K562 (cell line): ENCODE measurements around the gene L3MBTL1. TPM values are rescaled to one million over a fixed set of nuclear protein-coding genes. Genes with fewer than 3 reads are reported as not detected.
A peak's percentile ranks its signal among the peaks of the same experiment; 100 is the strongest.

ENCODE experiments used
- C11orf30 ChIP-seq: fragments of 450-650 bp; IDR thresholded peaks from 2 replicates; pipeline ENCODE4 v1.6.1; 2016; ENCODE audit warnings: low read depth, mild to moderate bottlenecking
- CHD4 ChIP-seq: fragments of 200-600 bp; sonication (generic); IDR thresholded peaks from 3 replicates; pipeline ENCODE4 v1.6.1; 2012; ENCODE audit warnings: low read depth, mild to moderate bottlenecking, mixed read lengths, low read length, inconsistent platforms; ENCODE audit not compliant: insufficient read depth, insufficient replicate concordance, poor library complexity, severe bottlenecking
- CREM ChIP-seq: IDR thresholded peaks from 2 replicates; pipeline ENCODE4 v1.6.1; 2014; ENCODE audit warnings: antibody characterized with exemption, low read depth
- DPF2 ChIP-seq: fragments of 450-650 bp; IDR thresholded peaks from 2 replicates; pipeline ENCODE4 v1.6.1; 2016
- ELF1 ChIP-seq: fragments of 200-800 bp; sonication (Bioruptor generic); IDR thresholded peaks from 2 replicates; pipeline ENCODE4 v1.6.1; 2016; ENCODE audit warnings: missing genetic modification characterization, missing compliant biosample characterization
- GATAD2A ChIP-seq: fragments of 450-650 bp; IDR thresholded peaks from 2 replicates; pipeline ENCODE4 v1.6.1; 2017
- JUND ChIP-seq, 2 experiments: IDR thresholded peaks; 2 replicates in 1 of 2; 3 replicates in 1 of 2; pipeline ENCODE4 v1.6.1; 2011; ENCODE audit warnings: borderline replicate concordance in 2 of 2, low read depth in 2 of 2, low read length in 2 of 2, improper control_type of control experiment in 1 of 2, missing biosample characterization in 1 of 2, missing genetic modification characterization in 1 of 2, missing genetic modification reagents in 1 of 2
- MED1 ChIP-seq: sonication (generic); formaldehyde crosslinking; IDR thresholded peaks from 2 replicates; pipeline ENCODE4 v1.8.1; 2023; ENCODE audit warnings: missing genetic modification reagents, borderline replicate concordance
- MEF2D ChIP-seq: conservative IDR thresholded peaks from 2 replicates; pipeline ENCODE4 v1.6.1; 2016; ENCODE audit warnings: low read depth, missing genetic modification characterization, missing compliant biosample characterization
- PHF8 ChIP-seq: fragments of 200-600 bp; sonication (generic); IDR thresholded peaks from 2 replicates; pipeline ENCODE4 v1.6.1; 2012; ENCODE audit warnings: mixed run types, mild to moderate bottlenecking, inconsistent platforms, low read length, moderate library complexity, borderline replicate concordance
- RFX1 ChIP-seq: fragments of 450-650 bp; IDR thresholded peaks from 2 replicates; pipeline ENCODE4 v1.6.1; 2016; ENCODE audit warnings: mild to moderate bottlenecking, moderate library complexity
- SMARCC2 ChIP-seq: fragments of 450-650 bp; IDR thresholded peaks from 2 replicates; pipeline ENCODE4 v1.6.1; 2017; ENCODE audit warnings: antibody characterized with exemption, moderate library complexity, mild to moderate bottlenecking, low read depth
- SRSF3 ChIP-seq: fragments of 200-400 bp; formaldehyde crosslinking; IDR thresholded peaks from 2 replicates; pipeline ENCODE4 v1.6.1; 2016; ENCODE audit warnings: mild to moderate bottlenecking, low read length, moderate library complexity; ENCODE audit not compliant: insufficient read depth
- TAF1 ChIP-seq: IDR thresholded peaks from 2 replicates; pipeline ENCODE4 v1.6.1; 2011; ENCODE audit warnings: mild to moderate bottlenecking, low read length, moderate library complexity; ENCODE audit not compliant: insufficient read depth, control insufficient read depth, severe bottlenecking; ENCODE audit errors: extremely low read depth
- TEAD1 ChIP-seq, 2 experiments: fragments of 450-650 bp in 1 of 2; sonication (generic) in 1 of 2; formaldehyde crosslinking; IDR thresholded peaks; 2 replicates each; pipeline versions ENCODE4 v1.4.0 to v1.8.0; 2020 to 2022; ENCODE audit warnings: mild to moderate bottlenecking in 2 of 2, missing genetic modification reagents in 1 of 2
- ZBTB49 ChIP-seq: sonication (generic); formaldehyde crosslinking; IDR thresholded peaks from 2 replicates; pipeline ENCODE4 v1.8.0; 2022; ENCODE audit warnings: missing genetic modification reagents, mild to moderate bottlenecking, borderline replicate concordance
- ZBTB5 ChIP-seq: fragments of 450-650 bp; IDR thresholded peaks from 2 replicates; pipeline ENCODE4 v1.6.1; 2017; ENCODE audit warnings: antibody characterized with exemption
- ZEB2 ChIP-seq: fragments of 450-650 bp; IDR thresholded peaks from 2 replicates; pipeline ENCODE4 v1.6.1; 2016
- ZFP1 ChIP-seq: fragments of 450-650 bp; formaldehyde crosslinking; IDR thresholded peaks from 2 replicates; pipeline ENCODE4 v1.4.0; 2020; ENCODE audit warnings: mild to moderate bottlenecking, mixed read lengths
- ZFP36 ChIP-seq: fragments of 150-350 bp; IDR thresholded peaks from 2 replicates; pipeline ENCODE4 v1.6.1; 2018; ENCODE audit warnings: low read length, low read depth; ENCODE audit not compliant: partially characterized antibody
- ZNF766 ChIP-seq: fragments of 200-800 bp; sonication (Bioruptor generic); conservative IDR thresholded peaks from 2 replicates; pipeline ENCODE4 v1.6.1; 2016; ENCODE audit warnings: missing genetic modification characterization, missing compliant biosample characterization
- polyA plus RNA-seq, 8 experiments: library from polyadenylated mRNA; depleted of rRNA in 4 of 8; stranded (reverse) in 5 of 8; unstranded in 3 of 8; fragments of >200 nt; fragmentation: Nextera tagmentation in 2 of 8; fragmentation: Illumina TruSeq in 1 of 8; extraction: Ambion mirVana in 2 of 8; extraction: Trizol in 1 of 8; gene quantifications; 2 replicates each; pipeline versions ENCODE4 v1.2.1 to v1.2.3, GENCODE V29; 2011 to 2014; ENCODE audit warnings: inconsistent platforms in 1 of 8, missing spikeins in 1 of 8
- total RNA-seq, 7 experiments: library from RNA; depleted of rRNA in 6 of 7; stranded (reverse); fragments of >200 nt in 6 of 7; fragmentation: Illumina TruSeq in 2 of 7; extraction: Trizol in 2 of 7; gene quantifications; 2 replicates each; pipeline versions ENCODE4 v1.2.1 to v1.2.3, GENCODE V29; 2011 to 2021; ENCODE audit warnings: low replicate concordance in 1 of 7
- TF ChIP-seq, protein P1 (sequence below): sonication (generic); IDR thresholded peaks from 2 replicates; pipeline ENCODE4 v1.6.1; 2016

Gene L3MBTL1
- total and polyA plus RNA-seq, 9 of the 15 experiments (the other 6 are each of a cell fraction or from before 2014, with no cell fraction given), result 0.77 to 10.0 (median 4.4) TPM

DNA sequence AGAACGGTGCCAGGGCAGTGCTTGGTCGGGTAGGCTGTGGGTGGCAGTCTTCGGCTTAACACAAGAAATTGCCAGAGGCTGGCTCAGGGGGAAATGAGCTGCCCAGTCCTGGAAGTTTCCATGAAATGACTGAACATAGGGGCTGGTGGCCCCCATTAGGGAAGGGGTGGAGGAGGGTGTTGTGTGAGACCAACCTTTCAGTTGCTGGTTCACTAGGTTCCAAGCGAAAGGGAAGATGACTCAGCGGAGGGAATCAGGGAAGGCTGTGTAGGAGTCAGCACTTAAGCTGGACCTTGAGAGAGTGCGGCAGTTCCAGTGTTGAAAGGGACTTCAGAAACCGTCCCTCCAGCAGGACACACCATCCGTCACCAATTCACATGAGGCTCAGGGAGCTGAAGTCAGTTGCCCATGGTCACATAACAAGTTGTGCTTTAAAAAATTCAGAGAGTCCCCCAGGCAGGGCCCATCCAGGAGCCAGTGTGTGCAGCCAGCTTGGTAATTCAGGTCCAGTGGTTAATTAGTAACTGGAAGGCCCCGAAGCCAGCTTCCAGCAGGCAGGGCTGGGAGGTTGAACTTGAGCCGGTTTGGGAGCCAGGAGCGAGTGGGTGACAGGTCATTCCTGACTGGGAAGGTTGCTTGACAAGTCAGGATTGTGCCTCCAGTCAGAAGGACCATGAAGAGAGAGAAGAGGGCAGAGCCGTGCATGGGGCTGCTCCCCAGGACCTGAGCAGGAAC is 51.1 kb downstream of the L3MBTL1 start, which contains the start of gene SGK2 (continued):
- TF ChIP-seq TAF1 (no peak), ELF1 (tag) (no peak), TEAD1 (CRISPR knock-in tag; IDR thresholded peaks at IDR 0.05) (no peak), ZEB2 (no peak), GATAD2A (peak; percentile 50; the same call in 1 of the 2 replicates), ZFP1 (no peak), RFX1 (no peak), C11orf30 (peak; percentile 89), ZNF766 (peak; percentile 69), CHD4 (no peak), PHF8 (peak; percentile 15; the same call in 1 of the 2 replicates), JUND (IDR thresholded peaks at IDR 0.05; ENCODE audit: borderline replicate concordance, low read depth, low read length) (peak; percentile 86), JUND (tag; IDR thresholded peaks at IDR 0.05; ENCODE audit: borderline replicate concordance, low read depth, low read length) (peak; percentile 81; the same call in 2 of the 3 replicates), ZBTB5 (no peak), MED1 (no peak), ZFP36 (peak; percentile 4), MEF2D (tag) (peak; percentile 47; the same call in 1 of the 2 replicates), SMARCC2 (peak; percentile 38; the same call in 1 of the 2 replicates), CREM (0 out of 2 replicates have a peak, but pooled peaks have one; percentile 17), ZBTB49 (CRISPR knock-in tag) (no peak), SRSF3 (no peak), DPF2 (peak; percentile 33; the same call in 1 of the 2 replicates)
- TF ChIP-seq, protein P1, sequence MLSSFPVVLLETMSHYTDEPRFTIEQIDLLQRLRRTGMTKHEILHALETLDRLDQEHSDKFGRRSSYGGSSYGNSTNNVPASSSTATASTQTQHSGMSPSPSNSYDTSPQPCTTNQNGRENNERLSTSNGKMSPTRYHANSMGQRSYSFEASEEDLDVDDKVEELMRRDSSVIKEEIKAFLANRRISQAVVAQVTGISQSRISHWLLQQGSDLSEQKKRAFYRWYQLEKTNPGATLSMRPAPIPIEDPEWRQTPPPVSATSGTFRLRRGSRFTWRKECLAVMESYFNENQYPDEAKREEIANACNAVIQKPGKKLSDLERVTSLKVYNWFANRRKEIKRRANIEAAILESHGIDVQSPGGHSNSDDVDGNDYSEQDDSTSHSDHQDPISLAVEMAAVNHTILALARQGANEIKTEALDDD, result peak; percentile 32; the same call in 1 of the 2 replicates
